IMR-90 (cell line): Measurements from ENCODE around the gene CARMIL1. TPM values are rescaled to one million over a fixed set of nuclear protein-coding genes. Genes with fewer than 3 reads are reported as not detected.

Experiments used
- ATAC-seq: fragments of 200-7000 bp; cut with Tn5 transposase; 2 replicates; pipeline ENCODE4 v1.9.1; 2020; ENCODE audit warnings: low read depth, mild to moderate bottlenecking, moderate library complexity
- BruUV-seq: library from RNA; stranded (reverse); fragments of 400-500 nt; replicated peaks from 2 replicates; lab custom pipeline; 2021; lab: Mats Ljungman, UMichigan
- CTCF ChIA-PET: fragments of 300-600 bp; formaldehyde crosslinking; extraction: SDS; loops from one replicate; lab custom pipeline; 2021; ENCODE audit warnings: antibody characterized with exemption; lab: Yijun Ruan, JAX
- POLR2A ChIA-PET: fragments of 300-600 bp; sonication (Branson Sonifier 250); formaldehyde crosslinking; loops from one replicate; lab custom pipeline; 2022; ENCODE audit warnings: antibody characterized with exemption; ENCODE audit not compliant: unreplicated experiment; lab: Charles Lee
- DNase-seq: peaks from one replicate; pipeline ENCODE4 v3.0.0; 2013
- H2AFZ ChIP-seq: replicated peaks from 2 replicates; pipeline ENCODE3; 2013; ENCODE audit warnings: low read length, mild to moderate bottlenecking; ENCODE audit not compliant: poor library complexity
- H2AK5ac ChIP-seq: 2 replicates; pipeline ENCODE4 v1.6.1; 2013; ENCODE audit warnings: low read depth, low read length, inconsistent platforms
- H2AK9ac ChIP-seq: replicated peaks from 2 replicates; pipeline ENCODE3; 2013; ENCODE audit warnings: mild to moderate bottlenecking, low read depth, low read length, moderate library complexity; ENCODE audit not compliant: poor library complexity
- H2BK120ac ChIP-seq: 2 replicates; pipeline ENCODE4 v1.6.1; 2013; ENCODE audit warnings: low read depth, low read length, inconsistent platforms
- H2BK15ac ChIP-seq: 3 replicates; pipeline ENCODE4 v1.6.1; 2013; ENCODE audit warnings: low read depth, low read length, inconsistent platforms
- H2BK20ac ChIP-seq: 2 replicates; pipeline ENCODE4 v1.6.1; 2013; ENCODE audit warnings: low read depth, mild to moderate bottlenecking, inconsistent platforms, low read length, moderate library complexity
- H2BK5ac ChIP-seq: 2 replicates; pipeline ENCODE4 v1.6.1; 2013; ENCODE audit warnings: mild to moderate bottlenecking, low read depth, low read length, inconsistent platforms; ENCODE audit not compliant: poor library complexity, severe bottlenecking
- H3K14ac ChIP-seq: replicated peaks from 2 replicates; pipeline ENCODE4 v1.6.1; 2013; ENCODE audit warnings: low read depth, low read length, inconsistent platforms
- H3K18ac ChIP-seq: 2 replicates; pipeline ENCODE4 v1.6.1; 2013; ENCODE audit warnings: low read depth, low read length, control low read depth
- H3K23ac ChIP-seq: 2 replicates; pipeline ENCODE4 v1.6.1; 2013; ENCODE audit warnings: low read depth, low read length, inconsistent platforms
- H3K27ac ChIP-seq: 2 replicates; pipeline ENCODE4 v1.5.1; 2013; ENCODE audit warnings: mild to moderate bottlenecking, control low read depth, low read length; ENCODE audit not compliant: insufficient read depth
- H3K27me3 ChIP-seq: 2 replicates; pipeline ENCODE4 v1.6.1; 2013; ENCODE audit warnings: low read length; ENCODE audit not compliant: control insufficient read depth, insufficient read depth
- H3K36me3 ChIP-seq: 2 replicates; pipeline ENCODE4 v1.6.1; 2013; ENCODE audit warnings: low read length, mixed read lengths; ENCODE audit not compliant: control insufficient read depth, insufficient read depth
- H3K4ac ChIP-seq: 2 replicates; pipeline ENCODE4 v1.6.1; 2013; ENCODE audit warnings: low read depth, low read length, inconsistent platforms
- H3K4me1 ChIP-seq: 2 replicates; pipeline ENCODE4 v1.6.1; 2013; ENCODE audit warnings: low read length, mixed read lengths; ENCODE audit not compliant: control insufficient read depth, insufficient read depth
- H3K4me2 ChIP-seq: 2 replicates; pipeline ENCODE4 v1.6.1; 2013; ENCODE audit warnings: low read depth, mild to moderate bottlenecking, control low read depth, low read length, moderate library complexity
- H3K4me3 ChIP-seq: 2 replicates; pipeline ENCODE4 v1.5.1; 2013; ENCODE audit warnings: low read depth, mild to moderate bottlenecking, control low read depth, low read length, moderate library complexity; ENCODE audit not compliant: insufficient read depth
- H3K56ac ChIP-seq: 2 replicates; pipeline ENCODE4 v1.6.1; 2013; ENCODE audit warnings: low read length, inconsistent platforms; ENCODE audit not compliant: insufficient read depth; ENCODE audit errors: extremely low read depth
- H3K79me1 ChIP-seq, 2 experiments: 2 replicates each; pipeline ENCODE4 v1.6.1; 2013; ENCODE audit warnings: low read length in 2 of 2, inconsistent platforms in 1 of 2, low read depth in 1 of 2
- H3K9ac ChIP-seq: 2 replicates; pipeline ENCODE4 v1.6.1; 2013; ENCODE audit warnings: low read depth, low read length, control low read depth
- H3K9me1 ChIP-seq: 2 replicates; pipeline ENCODE4 v1.6.1; 2013; ENCODE audit warnings: low read length, inconsistent platforms; ENCODE audit not compliant: insufficient read depth
- H3K9me3 ChIP-seq: 2 replicates; pipeline ENCODE4 v1.6.1; 2013; ENCODE audit warnings: low read length; ENCODE audit not compliant: control insufficient read depth, insufficient read depth
- H4K20me1 ChIP-seq: 2 replicates; pipeline ENCODE4 v1.6.1; 2013; ENCODE audit warnings: low read length, inconsistent platforms; ENCODE audit not compliant: insufficient read depth
- H4K5ac ChIP-seq: 2 replicates; pipeline ENCODE4 v1.6.1; 2013; ENCODE audit warnings: mild to moderate bottlenecking, low read depth, low read length, control low read depth
- H4K8ac ChIP-seq, 2 experiments: 2 replicates each; pipeline ENCODE4 v1.6.1; 2013; ENCODE audit warnings: low read depth in 2 of 2, low read length in 2 of 2, control low read depth in 1 of 2, inconsistent platforms in 1 of 2
- H4K91ac ChIP-seq: 2 replicates; pipeline ENCODE4 v1.6.1; 2013; ENCODE audit warnings: low read depth, low read length, inconsistent platforms; ENCODE audit not compliant: insufficient read depth
- FOS ChIP-seq: fragments of 150-350 bp; IDR thresholded peaks from 2 replicates; pipeline ENCODE4 v1.6.1; 2016; ENCODE audit warnings: low read depth, low read length
- NFE2L2 ChIP-seq: fragments of 150-350 bp; IDR thresholded peaks from 2 replicates; pipeline ENCODE4 v1.6.1; 2016; ENCODE audit warnings: low read depth, mild to moderate bottlenecking, low read length
- SMC3 ChIP-seq: fragments of 150-350 bp; IDR thresholded peaks from 2 replicates; pipeline ENCODE4 v1.6.1; 2016; ENCODE audit warnings: low read depth, mild to moderate bottlenecking, antibody characterized with exemption, low read length, moderate library complexity
- WGBS, 2 experiments: methylation state at CpG; one replicate each; pipeline versions ENCODE4 v1.1.5 to v1.1.7; 2013; ENCODE audit warnings: missing lambda C conversion rate in 2 of 2; ENCODE audit not compliant: insufficient read length in 1 of 2; ENCODE audit errors: extremely low coverage in 2 of 2; 5-methylcytosine and 5-hydroxymethylcytosine counted together
- dilution Hi-C: fragments of 300-500 bp; cut with HindIII; formaldehyde crosslinking; loops from one replicate; pipeline ENCODE4 v1.14.3; 2018; ENCODE audit warnings: low sequenced_read_pairs; ENCODE audit not compliant: unreplicated experiment
- in situ Hi-C: fragments of 300-500 bp; cut with MboI; formaldehyde crosslinking; loops from 3 replicates; pipeline ENCODE4 v1.14.3; 2019; ENCODE audit warnings: low sequenced_read_pairs, inconsistent platforms, mixed read lengths
- intact Hi-C: fragments of 100-400 bp; cut with micrococcal nuclease; formaldehyde crosslinking; loops from 2 replicates; pipeline ENCODE4 v1.10.0; 2022
- polyA plus RNA-seq, 3 experiments: library from polyadenylated mRNA; depleted of rRNA; stranded (reverse); fragments of >200 nt; gene quantifications; 2 replicates each; pipeline ENCODE4 v1.2.3, GENCODE V29; 2012; ENCODE audit warnings: low replicate concordance in 1 of 3
- total RNA-seq: library from RNA; depleted of rRNA; stranded (reverse); fragments of >200 nt; gene quantifications from 2 replicates; pipeline ENCODE4 v1.2.3, GENCODE V29; 2012
- TF ChIP-seq, protein P1 (sequence below): fragments of 150-350 bp; IDR thresholded peaks from 2 replicates; pipeline ENCODE4 v1.6.1; 2016; ENCODE audit warnings: low read depth, mild to moderate bottlenecking, low read length, moderate library complexity, borderline replicate concordance

The CARMIL1 gene
- total and polyA plus RNA-seq, 2 of the 4 experiments (the other 2 are of a cell fraction) = 1.3 to 2.9 TPM

- Histone ChIP-seq H3K14ac (no peak overlapping the region), H3K27me3 (no peaks in the 10 kb centered on the region; the same call in 1 of the 2 replicates), H4K8ac (no peak overlapping the region), H3K79me1 (no peaks in the 10 kb centered on the region; a peak in 1 of 4 replicates), H3K4me3 (no peak overlapping the region), H4K5ac (no peak overlapping the region; the same call in 1 of the 2 replicates), H2BK5ac (no peak overlapping the region), H3K18ac (no peak overlapping the region), H3K9me1 (peaks cover 3% of the 10 kb centered on the region; the same call in 1 of the 2 replicates), H3K9ac (no peak overlapping the region), H2AFZ (no peak overlapping the region), H2BK20ac (no peak overlapping the region), H2AK5ac (no peak overlapping the region), H3K4ac (no peak overlapping the region), H3K4me1 (peaks cover 5% of the 10 kb centered on the region; the same call in 1 of the 2 replicates), H3K56ac (no peak overlapping the region), H2AK9ac (no peak overlapping the region), H3K23ac (no peak overlapping the region), H2BK120ac (no peak overlapping the region), H3K27ac (no peak overlapping the region), H2BK15ac (no peak overlapping the region), H3K36me3 (no peaks in the 10 kb centered on the region), H4K20me1 (no peaks in the 10 kb centered on the region), H4K91ac (no peak overlapping the region), H3K4me2 (no peak overlapping the region; the same call in 1 of the 2 replicates), H3K9me3 (no peaks in the 10 kb centered on the region)
- dilution Hi-C loops = no loop called here
- in situ Hi-C loops = no loop called here
- TF ChIP-seq, protein P1, sequence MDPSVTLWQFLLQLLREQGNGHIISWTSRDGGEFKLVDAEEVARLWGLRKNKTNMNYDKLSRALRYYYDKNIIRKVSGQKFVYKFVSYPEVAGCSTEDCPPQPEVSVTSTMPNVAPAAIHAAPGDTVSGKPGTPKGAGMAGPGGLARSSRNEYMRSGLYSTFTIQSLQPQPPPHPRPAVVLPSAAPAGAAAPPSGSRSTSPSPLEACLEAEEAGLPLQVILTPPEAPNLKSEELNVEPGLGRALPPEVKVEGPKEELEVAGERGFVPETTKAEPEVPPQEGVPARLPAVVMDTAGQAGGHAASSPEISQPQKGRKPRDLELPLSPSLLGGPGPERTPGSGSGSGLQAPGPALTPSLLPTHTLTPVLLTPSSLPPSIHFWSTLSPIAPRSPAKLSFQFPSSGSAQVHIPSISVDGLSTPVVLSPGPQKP = no peak
- no peak for TF ChIP-seq NFE2L2
- no peak for TF ChIP-seq FOS
- no peak for TF ChIP-seq SMC3
- CTCF ChIA-PET = interaction anchor here (0.9 to 1.2 kb wide), 3 partner anchors 11 to 95 kb away, joined by 3 to 9 read pairs (median 3); no protein-coding TSS in a partner anchor
- no peak for DNase-seq
- POLR2A ChIA-PET = interaction anchor here (0.9 kb wide), 1 partner anchor 11 kb away, joined by 4 read pairs; no protein-coding TSS in a partner anchor
- no CpG with 5 or more reads among the region's 1 CpG for WGBS, 2 experiments
- BruUV-seq = no TSS peak
- intact Hi-C loops = no loop called here
- ATAC-seq = peak; percentile 76
Observed at GRCh38 chr6:25324066-25324762, 45.0 kb downstream of the CARMIL1 start.
